ENCODE results near the gene TCERG1.
A peak's percentile ranks its signal among the peaks of the same experiment; 100 is the strongest.

The TCERG1 gene

GRCh38 chr5:146516151-146516475 is 69.0 kb downstream of the TCERG1 start, which contains the start of gene GPR151:
TSS of gene GPR151 (minus strand) at chr5:146516190. CDS start at chr5:146516113, 77 bp downstream.
- Histone ChIP-seq H3K27ac (0 out of 2 replicates have a peak within 1 kb of the TSS, but pooled peaks have one; percentile 1), H3K36me3 (ENCODE audit: insufficient read depth, low read length) (peaks cover 17% of the 10 kb centered on the region), H3K9ac (ENCODE audit: insufficient read length) (no peak within 1 kb of the TSS), H3K9me3 (ENCODE audit: low read depth, low read length) (no peaks in the 10 kb centered on the region), H3K4me3 (no peak within 1 kb of the TSS)
- no peak for DNase-seq (ENCODE audit: low read depth, low spot score)
- TF ChIP-seq FOXP2 (optimal IDR thresholded peaks at IDR 0.05; ENCODE audit: control extremely low read depth, extremely low read length, insufficient read depth) (no peak), POLR2AphosphoS5 (IDR thresholded peaks at IDR 0.05; ENCODE audit: borderline replicate concordance, low read depth, low read length) (no peak; the same call in 1 of the 2 replicates), EZH2 (IDR thresholded peaks at IDR 0.05) (no peak)

GRCh38 chr5:146519554-146519953 is 72.4 kb downstream of the TCERG1 start:
- Histone ChIP-seq H3K9ac (ENCODE audit: insufficient read length) (no peak overlapping the region), H3K9me3 (ENCODE audit: low read depth, low read length) (no peaks in the 10 kb centered on the region), H3K27ac (no peak overlapping the region), H3K4me3 (no peak overlapping the region), H3K36me3 (ENCODE audit: insufficient read depth, low read length) (no peaks in the 10 kb centered on the region)
- DNase-seq (ENCODE audit: low read depth, low spot score), result no peak
- TF ChIP-seq POLR2AphosphoS5 (IDR thresholded peaks at IDR 0.05; ENCODE audit: borderline replicate concordance, low read depth, low read length), result no peak
- TF ChIP-seq EZH2 (IDR thresholded peaks at IDR 0.05), result no peak
- no peak for TF ChIP-seq FOXP2 (optimal IDR thresholded peaks at IDR 0.05; ENCODE audit: control extremely low read depth, extremely low read length, insufficient read depth)

GRCh38 chr5:146520731-146521130 is 73.6 kb downstream of the TCERG1 start:
- no peak for TF ChIP-seq FOXP2 (optimal IDR thresholded peaks at IDR 0.05; ENCODE audit: control extremely low read depth, extremely low read length, insufficient read depth)
- TF ChIP-seq EZH2 (IDR thresholded peaks at IDR 0.05), result no peak
- no peak for TF ChIP-seq POLR2AphosphoS5 (IDR thresholded peaks at IDR 0.05; ENCODE audit: borderline replicate concordance, low read depth, low read length)
- Histone ChIP-seq H3K4me3 (no peak overlapping the region), H3K9me3 (ENCODE audit: low read depth, low read length) (no peaks in the 10 kb centered on the region), H3K27ac (no peak overlapping the region), H3K9ac (ENCODE audit: insufficient read length) (no peak overlapping the region), H3K36me3 (ENCODE audit: insufficient read depth, low read length) (no peaks in the 10 kb centered on the region)
- DNase-seq (ENCODE audit: low read depth, low spot score), result no peak

- no peaks in the 10 kb centered on the region for H3K9me3 ChIP-seq (ENCODE audit: low read depth, low read length)
- TF ChIP-seq EZH2 (IDR thresholded peaks at IDR 0.05), result no peak
- TF ChIP-seq POLR2AphosphoS5 (IDR thresholded peaks at IDR 0.05; ENCODE audit: borderline replicate concordance, low read depth, low read length), result no peak
- no peak for TF ChIP-seq FOXP2 (optimal IDR thresholded peaks at IDR 0.05; ENCODE audit: control extremely low read depth, extremely low read length, insufficient read depth)
- H3K36me3 ChIP-seq (ENCODE audit: insufficient read depth, low read length), result no peaks in the 10 kb centered on the region
- no peak overlapping the region for H3K4me3 ChIP-seq
- no peak for DNase-seq (ENCODE audit: low read depth, low spot score)
- no peak overlapping the region for H3K9ac ChIP-seq (ENCODE audit: insufficient read length)
- no peak overlapping the region for H3K27ac ChIP-seq
These were observed 74.4 kb downstream of the TCERG1 start for GRCh38 chr5:146521403-146522106.

GRCh38 chr5:146523698-146524097 is 76.6 kb downstream of the TCERG1 start:
- H3K9ac ChIP-seq (ENCODE audit: insufficient read length), result no peak overlapping the region
- no peaks in the 10 kb centered on the region for H3K9me3 ChIP-seq (ENCODE audit: low read depth, low read length)
- H3K27ac ChIP-seq, result no peak overlapping the region
- no peak overlapping the region for H3K4me3 ChIP-seq
- TF ChIP-seq POLR2AphosphoS5 (IDR thresholded peaks at IDR 0.05; ENCODE audit: borderline replicate concordance, low read depth, low read length), result no peak
- no peak for TF ChIP-seq FOXP2 (optimal IDR thresholded peaks at IDR 0.05; ENCODE audit: control extremely low read depth, extremely low read length, insufficient read depth)
- TF ChIP-seq EZH2 (IDR thresholded peaks at IDR 0.05), result no peak
- H3K36me3 ChIP-seq (ENCODE audit: insufficient read depth, low read length), result no peaks in the 10 kb centered on the region
- no peak for DNase-seq (ENCODE audit: low read depth, low spot score)

GRCh38 chr5:146527785-146528184 is 80.7 kb downstream of the TCERG1 start:
- no peak for DNase-seq (ENCODE audit: low read depth, low spot score)
- H3K27ac ChIP-seq, result no peak overlapping the region
- no peaks in the 10 kb centered on the region for H3K9me3 ChIP-seq (ENCODE audit: low read depth, low read length)
- no peaks in the 10 kb centered on the region for H3K36me3 ChIP-seq (ENCODE audit: insufficient read depth, low read length)
- H3K9ac ChIP-seq (ENCODE audit: insufficient read length), result no peak overlapping the region
- TF ChIP-seq POLR2AphosphoS5 (IDR thresholded peaks at IDR 0.05; ENCODE audit: borderline replicate concordance, low read depth, low read length), result no peak
- TF ChIP-seq FOXP2 (optimal IDR thresholded peaks at IDR 0.05; ENCODE audit: control extremely low read depth, extremely low read length, insufficient read depth), result no peak
- no peak for TF ChIP-seq EZH2 (IDR thresholded peaks at IDR 0.05)
- no peak overlapping the region for H3K4me3 ChIP-seq

- Histone ChIP-seq H3K9me3 (ENCODE audit: low read depth, low read length) (no peaks in the 10 kb centered on the region), H3K4me3 (no peak overlapping the region), H3K27ac (no peak overlapping the region), H3K36me3 (ENCODE audit: insufficient read depth, low read length) (no peaks in the 10 kb centered on the region), H3K9ac (ENCODE audit: insufficient read length) (no peak overlapping the region)
- no peak for TF ChIP-seq EZH2 (IDR thresholded peaks at IDR 0.05)
- no peak for TF ChIP-seq FOXP2 (optimal IDR thresholded peaks at IDR 0.05; ENCODE audit: control extremely low read depth, extremely low read length, insufficient read depth)
- DNase-seq (ENCODE audit: low read depth, low spot score), result no peak
These were observed 81.1 kb downstream of the TCERG1 start for GRCh38 chr5:146528236-146528635.

GRCh38 chr5:146529984-146530383 is 82.9 kb downstream of the TCERG1 start:
- Histone ChIP-seq H3K4me3 (no peak overlapping the region), H3K9ac (ENCODE audit: insufficient read length) (no peak overlapping the region), H3K27ac (no peak overlapping the region), H3K36me3 (ENCODE audit: insufficient read depth, low read length) (no peaks in the 10 kb centered on the region), H3K9me3 (ENCODE audit: low read depth, low read length) (no peaks in the 10 kb centered on the region)
- DNase-seq (ENCODE audit: low read depth, low spot score), result no peak
- no peak for TF ChIP-seq EZH2 (IDR thresholded peaks at IDR 0.05)
- TF ChIP-seq POLR2AphosphoS5 (IDR thresholded peaks at IDR 0.05; ENCODE audit: borderline replicate concordance, low read depth, low read length), result no peak
- TF ChIP-seq FOXP2 (optimal IDR thresholded peaks at IDR 0.05; ENCODE audit: control extremely low read depth, extremely low read length, insufficient read depth), result no peak
